NCI-H2081 treated with DMSO at 0.1 percent for 48 hours (cell line): ENCODE data around the gene PAQR7.
"Not testable (repeated sequence)": the region's sequence is repeated elsewhere in the genome, so short reads cannot be mapped to it uniquely, and the experiment has no call there.

ENCODE experiments used
- DNase-seq: peaks from one replicate; lab custom pipeline; 2025; lab: John Stamatoyannopoulos, UW

The PAQR7 gene

GRCh38 chr1:25844536-25845337 lies 30.8 kb downstream of the PAQR7 start:
- no peak for DNase-seq

GRCh38 chr1:25843483-25843882 lies 32.0 kb downstream of the PAQR7 start:
- DNase-seq = no peak

GRCh38 chr1:25839808-25840207 lies 35.7 kb downstream of the PAQR7 start:
- DNase-seq = not testable (repeated sequence)

GRCh38 chr1:25837262-25837875 lies 38.1 kb downstream of the PAQR7 start:
- peak; percentile 3 for DNase-seq

DNA sequence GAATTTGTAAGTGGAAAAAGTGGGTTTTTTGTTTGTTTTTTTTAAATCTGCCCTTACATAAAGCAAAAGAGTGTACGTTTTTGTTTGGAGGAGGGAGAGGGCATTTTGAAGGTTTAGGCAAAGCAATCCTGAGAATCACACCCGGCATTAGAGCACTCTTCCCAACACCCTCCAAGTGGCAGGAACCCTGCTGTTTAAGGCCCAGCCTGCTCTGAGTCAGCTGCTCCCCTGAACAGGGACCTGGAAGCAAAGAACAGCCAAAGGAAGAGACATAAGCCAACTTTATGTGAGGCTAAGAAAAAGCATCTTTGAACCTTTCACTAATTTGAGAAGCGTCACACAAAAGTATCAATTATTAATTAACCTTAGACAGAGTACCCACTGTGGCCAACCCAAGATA lies 38.8 kb downstream of the PAQR7 start:
- DNase-seq = no peak

DNA sequence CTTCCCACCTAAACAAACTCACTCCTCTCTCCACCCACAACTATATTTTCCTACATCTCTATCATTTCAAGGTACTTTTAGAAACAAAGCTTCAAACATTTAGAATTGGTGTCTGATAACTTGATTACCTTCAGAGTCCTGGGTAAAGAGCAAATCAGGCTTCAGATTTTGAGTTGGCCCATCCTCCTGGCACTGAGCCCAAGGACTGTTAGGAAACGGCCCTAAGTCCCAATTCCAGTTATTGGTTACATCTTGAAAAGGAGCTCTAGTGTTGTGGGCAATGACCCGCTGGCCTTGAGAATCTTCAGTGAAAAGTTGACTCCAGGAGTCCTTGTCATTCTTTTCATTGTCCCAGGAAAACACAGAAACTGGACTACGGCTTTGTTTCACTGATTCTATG lies 40.6 kb downstream of the PAQR7 start:
- DNase-seq = no peak

DNA sequence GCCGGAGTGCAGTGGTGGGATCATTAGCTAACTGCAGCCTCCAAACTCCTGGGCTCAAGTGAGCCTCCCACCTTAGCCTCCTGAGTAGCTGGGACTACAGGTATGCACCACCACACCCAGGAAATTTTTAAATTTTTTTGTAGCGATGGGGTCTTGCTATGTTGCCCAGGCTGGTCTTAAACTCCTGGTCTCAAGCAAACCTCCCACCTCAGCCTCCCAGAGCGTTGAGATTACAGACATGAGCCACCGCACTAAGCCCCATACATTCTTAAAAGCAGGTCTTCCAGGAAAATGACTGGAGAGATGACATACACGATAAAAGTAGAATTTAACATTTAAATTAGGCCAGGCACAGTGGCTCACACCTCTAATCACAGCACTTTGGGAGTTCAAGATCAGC lies 42.4 kb downstream of the PAQR7 start:
- DNase-seq = no peak

DNA sequence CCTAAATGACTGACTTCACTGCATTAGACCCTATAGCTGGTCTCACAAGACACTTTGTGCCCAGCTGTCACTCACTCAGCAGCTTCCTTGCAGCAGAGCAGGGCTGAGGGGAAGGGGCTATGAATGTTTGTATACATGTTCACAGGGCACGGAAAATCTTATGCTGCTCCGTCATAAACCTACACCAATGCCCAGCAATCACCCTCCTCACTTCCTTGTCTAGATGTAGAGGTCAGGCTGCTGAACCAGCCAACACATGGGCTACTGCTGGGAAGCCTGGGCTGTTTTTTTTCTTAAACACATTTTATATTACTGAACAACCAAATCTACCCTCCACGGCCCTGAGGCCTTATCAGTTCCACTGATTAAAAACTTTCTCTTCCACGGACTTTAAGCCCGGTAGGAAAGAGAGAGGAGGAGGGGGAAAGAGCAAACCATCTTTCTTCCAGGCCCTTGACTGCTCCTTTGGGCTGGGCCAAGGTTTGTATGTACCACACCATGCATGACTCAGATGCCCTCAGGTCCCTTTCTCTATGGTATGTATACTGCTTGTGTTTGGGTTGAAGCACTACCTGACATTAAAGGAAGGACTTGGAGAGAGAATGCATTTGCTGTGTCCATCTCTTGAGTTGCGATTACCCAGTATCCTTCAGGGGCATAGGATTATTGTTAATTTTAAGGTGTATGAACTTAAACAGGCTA lies 43.0 kb downstream of the PAQR7 start:
- DNase-seq = no peak

DNA sequence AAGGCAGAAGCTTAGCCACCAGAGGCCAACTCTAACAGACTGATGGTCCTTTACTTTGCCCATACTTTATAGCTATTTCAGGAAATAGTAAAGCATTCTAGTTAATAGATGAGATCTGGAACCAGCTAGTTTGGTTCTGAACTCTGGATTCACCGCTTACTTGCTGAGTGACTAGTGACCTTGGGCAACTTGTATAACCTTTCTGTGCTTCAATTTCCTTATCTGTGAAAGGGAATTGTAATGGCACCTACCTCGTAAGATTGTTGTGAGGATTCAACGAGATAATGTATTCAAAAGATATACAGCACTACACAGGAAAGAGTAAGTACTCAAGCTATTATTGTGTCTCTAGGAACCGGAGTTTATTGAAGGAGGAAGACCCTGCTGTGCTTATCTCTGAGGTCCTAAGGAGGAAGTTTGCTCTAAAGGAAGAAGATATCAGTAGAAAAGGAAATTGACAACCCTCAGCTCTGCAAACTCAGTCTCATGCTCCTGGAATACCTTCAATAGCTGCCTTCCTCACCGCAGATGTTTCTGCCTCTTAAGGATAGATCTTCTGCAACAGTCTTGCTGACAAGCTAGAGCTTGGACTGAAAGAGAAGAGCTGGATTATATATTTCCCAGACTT lies 43.8 kb downstream of the PAQR7 start:
- no peak for DNase-seq

DNA sequence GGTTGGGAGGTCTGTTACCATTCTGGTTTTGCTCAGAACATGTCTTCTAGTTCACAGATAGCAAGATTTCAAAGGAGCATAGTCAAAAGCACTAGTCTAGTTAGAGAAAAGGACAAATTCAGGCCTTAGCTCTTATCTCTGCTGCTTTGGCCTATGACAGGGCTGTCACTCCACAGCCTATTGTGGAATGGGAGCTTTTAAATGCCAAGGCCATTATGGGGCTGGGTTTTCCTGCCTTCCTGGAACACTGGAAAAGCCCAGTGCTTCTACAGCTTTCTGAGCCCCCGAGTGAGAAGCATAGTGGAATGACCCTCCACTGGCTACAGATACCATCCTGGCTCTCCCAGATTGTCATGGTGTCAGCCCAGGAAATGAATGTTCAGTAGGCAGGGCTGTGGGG lies 46.5 kb downstream of the PAQR7 start:
- DNase-seq = no peak

- DNase-seq = no peak
These were observed 47.0 kb downstream of the PAQR7 start for GRCh38 chr1:25828491-25828890.

DNA sequence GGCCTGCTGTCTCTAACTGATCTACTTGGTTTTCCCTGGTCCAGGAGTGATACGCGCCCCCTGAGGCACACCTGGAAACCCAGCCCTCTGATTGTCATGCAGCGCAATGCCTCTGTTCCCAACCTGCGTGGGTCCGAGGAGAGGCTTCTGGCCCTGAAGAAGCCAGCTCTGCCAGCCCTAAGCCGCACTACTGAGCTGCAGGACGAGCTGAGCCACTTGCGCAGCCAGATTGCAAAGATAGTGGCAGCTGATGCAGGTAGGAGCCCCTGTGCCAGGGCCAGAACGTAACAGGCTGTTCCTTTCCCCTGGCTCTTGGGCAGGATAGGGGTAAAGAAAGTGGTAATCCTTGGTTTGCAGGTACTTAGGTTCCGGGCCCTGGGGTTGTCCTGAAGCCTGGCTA lies 48.9 kb downstream of the PAQR7 start:
- no peak for DNase-seq

GRCh38 chr1:25825605-25826004 lies 49.9 kb downstream of the PAQR7 start:
- no peak for DNase-seq

DNA sequence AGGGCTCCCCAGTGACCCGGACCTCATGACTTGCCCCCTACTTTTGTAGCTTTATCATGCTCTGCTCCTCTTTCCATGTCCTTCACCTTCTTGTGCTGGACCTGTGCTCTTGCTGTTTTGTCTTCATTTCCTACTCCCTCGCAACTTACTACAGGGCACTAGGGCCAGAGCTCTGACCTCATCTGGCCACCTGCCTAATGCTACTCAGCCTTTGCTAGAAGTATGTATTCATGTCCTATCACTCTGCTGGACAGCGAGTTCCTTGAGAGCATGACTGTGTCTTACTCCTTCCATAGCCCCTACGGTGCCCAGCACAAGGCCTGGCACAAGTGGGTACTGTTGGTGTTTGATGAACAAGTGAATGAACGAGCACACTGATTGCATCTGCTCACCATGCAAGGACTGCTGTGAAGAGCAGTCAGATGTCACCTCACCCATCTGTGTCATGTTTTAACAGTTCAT lies 53.8 kb downstream of the PAQR7 start:
- no peak for DNase-seq

DNA sequence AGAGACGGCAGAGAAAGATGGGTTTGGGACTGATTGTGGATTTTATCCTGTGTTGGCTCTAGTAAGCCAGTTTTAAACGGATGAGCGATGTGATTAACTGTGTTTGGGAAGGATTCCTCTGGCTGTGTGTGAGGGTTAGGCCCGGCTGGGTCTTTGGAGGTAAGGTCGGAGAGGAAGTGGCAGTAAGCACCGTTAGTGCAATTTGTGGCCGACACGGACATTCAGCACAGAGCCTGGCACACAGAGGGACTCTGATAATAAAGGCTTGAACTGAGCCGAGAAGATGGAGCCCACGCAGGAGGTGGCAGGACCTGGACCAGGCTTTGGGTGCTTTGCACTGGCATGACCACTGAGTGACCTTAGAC lies 54.4 kb downstream of the PAQR7 start:
- DNase-seq = no peak

GRCh38 chr1:25820247-25821111 lies 55.0 kb downstream of the PAQR7 start:
- no peak for DNase-seq

GRCh38 chr1:25819491-25820246 lies 55.8 kb downstream of the PAQR7 start, which contains the start of gene MTFR1L:
TSS of gene MTFR1L (plus strand) at chr1:25819954. CDS start at chr1:25823105, 3,151 bp downstream.
- DNase-seq = no peak

DNA sequence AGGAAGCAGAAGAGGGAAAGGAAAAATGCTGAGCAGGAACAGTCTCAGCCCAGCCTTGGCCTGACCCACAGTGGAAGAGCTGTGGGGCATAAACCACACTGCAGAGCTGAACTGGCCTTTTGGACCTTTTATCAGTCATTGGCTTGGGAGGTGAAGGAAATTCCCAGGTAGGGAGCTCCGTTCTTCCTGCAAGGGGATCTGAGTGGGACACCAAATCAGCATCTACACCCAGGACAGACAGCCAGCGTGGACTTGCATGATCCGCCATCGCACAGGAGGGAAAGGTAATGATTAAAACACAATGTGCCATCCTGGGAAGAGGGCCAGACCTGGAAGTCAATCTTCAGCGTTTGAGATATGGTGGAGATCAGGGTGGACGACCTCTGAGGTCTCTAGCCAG lies 56.9 kb downstream of the PAQR7 start:
- DNase-seq = no peak

GRCh38 chr1:25817840-25818501 lies 57.5 kb downstream of the PAQR7 start:
- no peak for DNase-seq

GRCh38 chr1:25816112-25816718 lies 59.3 kb downstream of the PAQR7 start:
- DNase-seq = no peak
